Vagina (tissue), 2 donors: ENCODE results near the gene ILDR2.

Experiments used
- CTCF ChIP-seq, 3 experiments: fragments of 450-650 bp in 2 of 3; fragments of 200-600 bp in 1 of 3; sonication (generic) in 1 of 3; IDR thresholded peaks; one replicate each; pipeline ENCODE4 v1.5.1; 2017 to 2019; ENCODE audit warnings: antibody characterized with exemption in 3 of 3, mild to moderate bottlenecking in 2 of 3, moderate library complexity in 2 of 3
- POLR2A ChIP-seq, 2 donors: fragments of 450-650 bp; IDR thresholded peaks; one replicate each; pipeline ENCODE4 v1.6.1; 2017; ENCODE audit warnings: antibody characterized with exemption in 2 of 2, mild to moderate bottlenecking in 2 of 2, moderate library complexity in 2 of 2
- POLR2AphosphoS5 ChIP-seq, 2 donors: sonication (generic); formaldehyde crosslinking; IDR thresholded peaks; one replicate each; pipeline ENCODE4 v1.9.0; 2017; ENCODE audit warnings: antibody characterized with exemption in 2 of 2, mild to moderate bottlenecking in 2 of 2, low read depth in 1 of 2; ENCODE audit not compliant: insufficient read depth in 1 of 2

- TF ChIP-seq CTCF (IDR thresholded peaks at IDR 0.05): no peak
- TF ChIP-seq POLR2AphosphoS5 (IDR thresholded peaks at IDR 0.05; ENCODE audit: insufficient read depth in 1 of 2, low read depth in 1 of 2): no peak
- no peak for TF ChIP-seq POLR2A (IDR thresholded peaks at IDR 0.05)
These were observed at the start of gene ILDR2 for GRCh38 chr1:166975361-166976129.
